Activated T-helper 1 cell treated with Interleukin-2 at 50 U/mL for 16 hours (primary cell): Measurements from ENCODE around the gene NHERF2.
"Not testable (repeated sequence)": the region's sequence is repeated elsewhere in the genome, so short reads cannot be mapped to it uniquely, and the experiment has no call there.

Experiments
- DNase-seq: peaks from one replicate; pipeline ENCODE4 v3.0.0-alpha.2; 2020; ENCODE audit warnings: low read depth

Gene NHERF2

GRCh38 chr16:2028146-2028545 lies 1.4 kb downstream of the NHERF2 start:
- no peak for DNase-seq

- no peak for DNase-seq
Measured at GRCh38 chr16:2028620-2029220, 2.0 kb downstream of the NHERF2 start.

- DNase-seq: no peak
Measured at GRCh38 chr16:2029350-2029749, 2.6 kb downstream of the NHERF2 start.

- no peak for DNase-seq
Measured at GRCh38 chr16:2030036-2030435, 3.3 kb downstream of the NHERF2 start.

GRCh38 chr16:2031081-2031577 lies 4.4 kb downstream of the NHERF2 start:
- no peak for DNase-seq

- DNase-seq: no peak
Measured at GRCh38 chr16:2032285-2033056, 5.8 kb downstream of the NHERF2 start.

- no peak for DNase-seq
Measured at GRCh38 chr16:2033057-2033908, 6.6 kb downstream of the NHERF2 start.

- DNase-seq: not testable (repeated sequence)
Measured at GRCh38 chr16:2033909-2034695, 7.4 kb downstream of the NHERF2 start.

GRCh38 chr16:2034696-2035430 lies 8.2 kb downstream of the NHERF2 start:
- DNase-seq: no peak

GRCh38 chr16:2035431-2036199 lies 8.9 kb downstream of the NHERF2 start:
- DNase-seq: no peak

GRCh38 chr16:2036200-2036966 lies 9.7 kb downstream of the NHERF2 start:
- DNase-seq: no peak

GRCh38 chr16:2037115-2037514 lies 10.4 kb downstream of the NHERF2 start:
- no peak for DNase-seq

- DNase-seq: no peak
Measured at GRCh38 chr16:2037647-2038381, 11.1 kb downstream of the NHERF2 start.

- no peak for DNase-seq
Measured at GRCh38 chr16:2038382-2039231, 11.9 kb downstream of the NHERF2 start.

GRCh38 chr16:2039274-2040031 lies 12.8 kb downstream of the NHERF2 start:
- no peak for DNase-seq

- no peak for DNase-seq
Measured at GRCh38 chr16:2040041-2040786, 13.5 kb downstream of the NHERF2 start.
